Neural progenitor cell (in vitro differentiated cells): ENCODE results near the gene HERC2. TPM values are rescaled to one million over a fixed set of nuclear protein-coding genes. Genes with fewer than 3 reads are reported as not detected.

Source experiments
- DNase-seq: peaks from one replicate; pipeline ENCODE4 v3.0.0-alpha.2; 2016; ENCODE audit warnings: low spot score
- H2AFZ ChIP-seq: fragments of 200-600 bp; sonication (generic); replicated peaks from 2 replicates; pipeline ENCODE4 v1.6.1; 2016; ENCODE audit warnings: antibody characterized with exemption
- H3F3A ChIP-seq: fragments of 200-600 bp; sonication (generic); 2 replicates; pipeline ENCODE4 v1.6.1; 2016; ENCODE audit warnings: antibody characterized with exemption, low read depth
- H3K27ac ChIP-seq: fragments of 200-600 bp; sonication (generic); 2 replicates; pipeline ENCODE4 v1.5.1; 2016; ENCODE audit warnings: mild to moderate bottlenecking
- H3K27me3 ChIP-seq: fragments of 200-600 bp; sonication (generic); 2 replicates; pipeline ENCODE4 v1.6.1; 2016; ENCODE audit warnings: mild to moderate bottlenecking, moderate library complexity
- H3K36me3 ChIP-seq: fragments of 200-600 bp; sonication (generic); 2 replicates; pipeline ENCODE4 v1.5.1; 2016
- H3K4me1 ChIP-seq: fragments of 200-600 bp; sonication (generic); 2 replicates; pipeline ENCODE4 v1.6.1; 2016; ENCODE audit warnings: mixed run types
- H3K4me2 ChIP-seq: fragments of 200-600 bp; sonication (generic); 2 replicates; pipeline ENCODE4 v1.6.1; 2016
- H3K4me3 ChIP-seq: fragments of 200-600 bp; sonication (generic); 2 replicates; pipeline ENCODE4 v1.5.1; 2016
- H3K79me2 ChIP-seq: fragments of 200-600 bp; sonication (generic); 2 replicates; pipeline ENCODE4 v1.6.1; 2016; ENCODE audit warnings: low read depth
- H3K9ac ChIP-seq: fragments of 200-600 bp; sonication (generic); 2 replicates; pipeline ENCODE4 v1.6.1; 2016
- H3K9me3 ChIP-seq: fragments of 200-600 bp; sonication (generic); 2 replicates; pipeline ENCODE4 v1.5.1; 2016; ENCODE audit warnings: low read depth
- H4K20me1 ChIP-seq: fragments of 200-600 bp; sonication (generic); 2 replicates; pipeline ENCODE4 v1.6.1; 2016; ENCODE audit warnings: low read depth
- H3K27ac Mint-ChIP-seq: 3 replicates; pipeline ENCODE4 v1.8.0; 2021; ENCODE audit warnings: mixed read lengths
- H3K27me3 Mint-ChIP-seq: 2 replicates; pipeline ENCODE4 v1.8.0; 2022; ENCODE audit warnings: low read depth, mild to moderate bottlenecking, inconsistent platforms, moderate library complexity, mixed read lengths; ENCODE audit not compliant: insufficient read depth
- H3K36me3 Mint-ChIP-seq: 3 replicates; pipeline ENCODE4 v1.8.0; 2021; ENCODE audit warnings: mixed read lengths
- H3K4me1 Mint-ChIP-seq: 3 replicates; pipeline ENCODE4 v1.8.0; 2021; ENCODE audit warnings: mixed read lengths
- H3K4me3 Mint-ChIP-seq: 3 replicates; pipeline ENCODE4 v1.8.0; 2021; ENCODE audit warnings: mild to moderate bottlenecking, moderate library complexity, mixed read lengths
- H3K9me3 Mint-ChIP-seq: 3 replicates; pipeline ENCODE4 v1.8.0; 2020; ENCODE audit warnings: mixed read lengths
- CTCF ChIP-seq: fragments of 200-600 bp; sonication (generic); IDR thresholded peaks from 2 replicates; pipeline ENCODE4 v1.5.1; 2017; ENCODE audit warnings: antibody characterized with exemption, mild to moderate bottlenecking
- EZH2 ChIP-seq: fragments of 200-600 bp; sonication (generic); IDR thresholded peaks from 2 replicates; pipeline ENCODE4 v1.6.1; 2017; ENCODE audit warnings: antibody characterized with exemption, mild to moderate bottlenecking, moderate library complexity
- EZH2phosphoT487 ChIP-seq: fragments of 200-600 bp; sonication (generic); IDR thresholded peaks from 2 replicates; pipeline ENCODE4 v1.6.1; 2017; ENCODE audit warnings: antibody characterized with exemption
- total RNA-seq: library from RNA; depleted of rRNA; stranded (reverse); fragments of >200 nt; gene quantifications from 2 replicates; pipeline ENCODE4 v1.2.3, GENCODE V29; 2015; ENCODE audit warnings: low replicate concordance

The HERC2 gene
- total RNA-seq, 1 donor from 2014 or later = 15.3 TPM

GRCh38 chr15:28130651-28131050 lies 191.3 kb downstream of the HERC2 start:
- no peak for TF ChIP-seq CTCF
- TF ChIP-seq EZH2 = no peak
- no peak for TF ChIP-seq EZH2phosphoT487
- H2AFZ ChIP-seq = no peak overlapping the region
- H3K27ac ChIP-seq = no peak overlapping the region
- H3K9ac ChIP-seq = no peak overlapping the region
- no peak overlapping the region for H3K4me2 ChIP-seq
- no peaks in the 10 kb centered on the region for H3K9me3 ChIP-seq
- Mint-ChIP-seq H3K4me1 (no peaks in the 10 kb centered on the region), H3K4me3 (no peak overlapping the region), H3K9me3 (no peaks in the 10 kb centered on the region), H3K27ac (no peak overlapping the region), H3K27me3 (peaks cover 4% of the 10 kb centered on the region), H3K36me3 (peaks cover 34% of the 10 kb centered on the region)
- no peak overlapping the region for H3K4me3 ChIP-seq
- H4K20me1 ChIP-seq = no peaks in the 10 kb centered on the region
- no peaks in the 10 kb centered on the region for H3K4me1 ChIP-seq
- no peaks in the 10 kb centered on the region for H3K27me3 ChIP-seq
- H3K79me2 ChIP-seq = no peaks in the 10 kb centered on the region
- no peak for DNase-seq
- peaks cover 8% of the 10 kb centered on the region for H3F3A ChIP-seq
- peaks cover 3% of the 10 kb centered on the region for H3K36me3 ChIP-seq

GRCh38 chr15:28129231-28129848 lies 192.6 kb downstream of the HERC2 start:
- Histone ChIP-seq H4K20me1 (no peaks in the 10 kb centered on the region), H3K79me2 (no peaks in the 10 kb centered on the region), H3K27ac (no peak overlapping the region), H3K36me3 (peaks cover 3% of the 10 kb centered on the region), H3K4me2 (no peak overlapping the region), H3K4me1 (no peaks in the 10 kb centered on the region), H3K9me3 (no peaks in the 10 kb centered on the region), H3K27me3 (no peaks in the 10 kb centered on the region), H2AFZ (no peak overlapping the region), H3K4me3 (no peak overlapping the region), H3F3A (peaks cover 8% of the 10 kb centered on the region), H3K9ac (no peak overlapping the region)
- Mint-ChIP-seq H3K4me3 (no peak overlapping the region), H3K27ac (no peak overlapping the region), H3K27me3 (peaks cover 4% of the 10 kb centered on the region), H3K4me1 (no peaks in the 10 kb centered on the region), H3K9me3 (no peaks in the 10 kb centered on the region), H3K36me3 (peaks cover 31% of the 10 kb centered on the region)
- no peak for DNase-seq
- no peak for TF ChIP-seq EZH2
- no peak for TF ChIP-seq EZH2phosphoT487
- TF ChIP-seq CTCF = no peak

GRCh38 chr15:28128031-28128430 lies 193.9 kb downstream of the HERC2 start:
- Histone ChIP-seq H3F3A (peaks cover 8% of the 10 kb centered on the region), H3K4me2 (no peak overlapping the region), H3K79me2 (no peaks in the 10 kb centered on the region), H3K4me1 (no peaks in the 10 kb centered on the region), H2AFZ (no peak overlapping the region), H3K9ac (no peak overlapping the region), H3K36me3 (no peaks in the 10 kb centered on the region), H3K9me3 (no peaks in the 10 kb centered on the region), H4K20me1 (no peaks in the 10 kb centered on the region), H3K27me3 (no peaks in the 10 kb centered on the region), H3K4me3 (no peak overlapping the region), H3K27ac (no peak overlapping the region)
- no peaks in the 10 kb centered on the region for H3K4me1 Mint-ChIP-seq
- H3K36me3 Mint-ChIP-seq = peaks cover 32% of the 10 kb centered on the region
- H3K27ac Mint-ChIP-seq = no peak overlapping the region
- DNase-seq = no peak
- H3K27me3 Mint-ChIP-seq = peaks cover 4% of the 10 kb centered on the region
- no peak overlapping the region for H3K4me3 Mint-ChIP-seq
- TF ChIP-seq EZH2phosphoT487 = no peak
- TF ChIP-seq CTCF = no peak
- TF ChIP-seq EZH2 = no peak
- no peaks in the 10 kb centered on the region for H3K9me3 Mint-ChIP-seq
